Activated T-cell treated with anti-CD3 and anti-CD28 coated beads, Interleukin-2, amount 50 U/mL, for 1 hour (primary cell): ENCODE data around the gene CD209.

ENCODE experiments used
- DNase-seq: peaks from one replicate; pipeline ENCODE4 v3.0.0-alpha.2; 2020

Gene CD209

DNA sequence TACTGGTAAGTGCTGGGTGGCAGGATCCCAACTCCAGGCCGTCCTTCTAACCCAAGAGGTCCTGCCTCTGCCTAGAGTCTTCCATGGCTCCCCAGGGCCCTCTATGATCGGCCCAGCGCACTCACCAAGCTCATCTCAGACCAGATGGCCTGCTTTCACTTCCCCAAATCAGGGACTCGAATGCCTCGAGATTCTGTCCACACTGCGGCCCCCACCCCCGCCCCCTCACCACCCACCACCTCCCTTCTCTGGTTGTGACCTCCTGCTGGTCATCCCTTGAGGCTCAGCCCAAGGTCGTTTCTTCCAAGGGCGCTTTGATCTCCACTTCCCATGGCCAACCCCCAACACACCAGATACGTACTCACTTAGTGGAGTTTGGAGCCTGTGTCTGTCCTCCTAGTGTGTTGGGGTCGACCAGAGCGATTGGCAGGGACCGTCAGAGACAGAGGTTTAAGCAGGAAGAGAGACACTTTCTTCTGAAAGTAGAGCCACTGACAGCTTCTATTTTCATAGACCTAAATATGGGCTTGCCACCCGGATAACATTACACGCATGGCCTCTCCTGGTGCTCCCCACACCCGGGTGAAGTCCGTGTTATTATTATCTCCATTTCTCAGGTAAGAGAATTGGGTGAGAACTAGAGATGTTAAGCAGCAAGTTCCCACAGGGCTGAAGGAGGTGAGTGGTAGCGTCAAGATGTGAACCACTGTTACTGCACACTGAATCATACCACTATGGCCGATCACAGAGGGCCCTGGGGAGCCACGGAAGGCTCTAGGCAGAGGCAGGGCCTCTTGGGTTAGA, 45.5 kb downstream of the CD209 start, which contains the start of gene FCER2:
Gene FCER2 (minus strand): TSS at position 478 of the 804 bp plus-strand sequence. CDS start 2,371 bp downstream, outside the sequence.
- no peak for DNase-seq

DNA sequence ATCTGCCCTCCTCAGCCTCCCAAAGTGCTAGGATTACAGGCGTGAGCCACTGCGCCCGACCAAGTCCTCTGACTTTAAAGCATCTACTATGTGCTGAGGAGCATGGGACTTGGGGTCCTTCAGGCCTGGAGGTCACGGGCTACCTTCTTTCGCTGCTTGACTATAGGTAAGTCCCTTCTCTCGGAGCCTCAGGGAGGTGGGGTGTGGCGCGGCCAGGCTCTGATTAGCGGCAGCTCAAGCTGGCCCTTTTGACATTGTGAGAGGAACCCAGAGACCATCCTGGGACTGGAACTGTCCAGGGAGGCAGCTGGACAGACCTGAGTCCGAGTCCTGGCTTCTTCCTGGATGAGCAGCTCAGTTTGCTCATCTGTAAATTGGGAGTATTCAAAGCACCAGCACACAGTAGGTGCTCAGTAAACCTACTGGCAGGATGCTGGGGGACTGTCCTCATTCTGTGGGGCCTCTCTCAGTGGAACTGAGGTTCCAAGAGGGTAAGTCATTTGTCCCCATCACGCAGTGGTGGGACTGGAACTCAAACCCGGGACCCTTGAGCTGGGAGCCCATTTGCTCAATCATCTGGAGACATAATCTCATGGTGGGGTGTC, 46.2 kb downstream of the CD209 start:
- DNase-seq = no peak

DNA sequence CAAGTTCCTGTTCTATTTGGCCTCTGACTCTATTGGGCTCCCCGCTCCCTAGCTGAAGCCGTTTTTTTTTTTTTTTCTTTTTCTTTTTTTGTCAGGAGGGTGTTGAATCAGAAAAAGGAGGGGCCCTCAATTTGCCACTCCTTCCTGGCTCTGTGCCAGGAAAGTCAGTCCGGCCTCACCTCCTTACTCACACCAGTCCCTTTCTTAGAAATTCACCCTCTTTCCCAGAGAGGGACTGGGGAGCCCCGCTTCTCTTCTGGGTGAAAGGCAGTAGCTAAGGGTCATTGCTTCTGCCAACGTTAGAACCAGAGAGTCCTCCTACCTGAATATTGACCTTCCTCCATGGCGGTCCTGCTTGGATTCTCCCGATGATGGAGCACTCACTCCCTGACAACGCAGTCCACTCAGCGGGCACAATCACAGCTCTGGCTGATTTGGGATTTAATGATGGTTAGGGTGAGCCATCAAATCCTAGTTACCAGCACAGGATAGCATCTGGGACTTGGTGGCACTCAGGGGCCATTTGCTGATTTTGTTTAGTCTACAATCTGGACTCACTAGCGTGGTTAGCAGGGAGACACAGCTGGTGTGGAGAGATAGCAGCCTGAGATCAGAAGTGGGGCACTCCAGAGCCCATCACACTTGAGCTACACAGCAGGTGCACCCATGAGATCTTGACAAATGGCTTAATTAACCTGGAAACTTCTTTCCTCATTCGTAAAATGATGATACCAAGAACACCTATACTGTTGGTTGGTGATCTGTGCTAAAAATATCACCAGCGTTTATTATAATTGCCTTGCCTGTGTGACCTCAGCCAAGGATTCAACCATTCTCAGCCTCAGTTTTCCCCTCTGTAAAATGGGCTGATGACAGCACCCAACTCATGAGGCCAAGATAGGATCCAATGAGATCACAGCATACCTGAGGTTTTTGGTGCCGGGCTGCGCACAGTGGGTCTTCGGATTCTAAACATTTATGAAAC, 47.6 kb downstream of the CD209 start:
- DNase-seq = no peak

DNA sequence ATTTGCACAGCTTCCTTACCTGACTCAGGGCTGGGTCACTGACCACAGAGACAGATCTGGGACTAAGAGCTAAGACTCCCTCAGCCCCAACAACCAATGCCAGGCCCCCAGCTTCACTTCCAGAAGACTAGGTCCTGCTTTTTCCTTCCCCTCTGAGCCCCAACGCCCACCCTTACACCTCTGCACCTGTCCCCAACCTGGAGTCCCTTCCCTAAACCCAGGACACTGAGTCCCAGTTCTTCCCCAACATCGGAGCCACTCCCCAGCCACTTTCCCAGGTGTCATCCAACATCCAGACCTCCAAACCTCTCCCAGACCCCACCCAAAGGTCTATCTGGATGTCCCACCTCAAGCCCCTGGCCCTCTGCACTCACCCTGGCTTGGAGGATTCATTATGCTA, 48.3 kb downstream of the CD209 start:
- no peak for DNase-seq

DNA sequence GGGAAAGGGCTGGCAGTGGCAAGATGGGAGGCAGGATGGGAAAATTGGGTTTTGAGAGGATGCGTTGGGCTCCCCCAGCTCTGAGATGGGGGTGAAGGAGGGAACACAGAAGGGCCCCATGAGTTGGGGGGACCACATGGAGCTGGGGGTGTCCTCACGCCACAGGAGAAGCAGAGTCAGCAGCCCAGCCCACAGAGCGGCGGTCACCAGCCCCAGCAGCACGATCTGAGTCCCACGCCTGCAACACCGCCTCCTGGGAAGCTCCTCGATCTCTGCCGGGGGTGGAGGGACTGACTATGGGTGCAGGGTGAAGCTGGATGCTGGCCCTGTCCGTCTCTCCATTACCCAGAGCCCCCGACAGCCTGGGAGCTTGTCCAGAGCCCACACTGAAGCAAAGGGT, 48.8 kb downstream of the CD209 start:
- DNase-seq = no peak

DNA sequence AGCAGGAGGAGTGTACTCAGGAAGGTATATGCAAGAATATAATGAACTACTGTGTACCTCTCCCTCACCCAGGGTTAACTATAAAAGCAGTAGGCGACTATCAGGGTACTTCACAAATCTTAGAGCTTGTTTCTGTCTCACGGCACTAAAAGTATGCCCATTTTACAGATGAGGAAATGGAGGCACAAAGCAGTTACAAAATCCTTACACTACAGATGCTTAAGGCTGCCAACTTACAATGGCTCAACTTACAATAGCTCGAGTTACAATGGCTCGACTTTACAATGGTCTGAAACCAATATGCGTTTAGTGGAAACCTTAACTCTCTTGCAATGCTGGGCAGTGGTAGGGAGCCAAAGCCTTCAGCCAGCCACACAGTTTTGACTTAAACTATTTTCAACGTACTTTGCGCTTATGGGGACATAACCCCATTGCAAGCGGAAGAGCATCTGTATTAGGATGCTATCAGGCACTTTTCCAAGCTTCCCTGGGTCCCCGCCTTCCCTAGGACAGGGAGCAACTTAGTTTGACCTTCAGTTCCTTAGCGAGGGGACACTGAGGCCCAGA, 49.5 kb downstream of the CD209 start:
- DNase-seq = no peak

DNA sequence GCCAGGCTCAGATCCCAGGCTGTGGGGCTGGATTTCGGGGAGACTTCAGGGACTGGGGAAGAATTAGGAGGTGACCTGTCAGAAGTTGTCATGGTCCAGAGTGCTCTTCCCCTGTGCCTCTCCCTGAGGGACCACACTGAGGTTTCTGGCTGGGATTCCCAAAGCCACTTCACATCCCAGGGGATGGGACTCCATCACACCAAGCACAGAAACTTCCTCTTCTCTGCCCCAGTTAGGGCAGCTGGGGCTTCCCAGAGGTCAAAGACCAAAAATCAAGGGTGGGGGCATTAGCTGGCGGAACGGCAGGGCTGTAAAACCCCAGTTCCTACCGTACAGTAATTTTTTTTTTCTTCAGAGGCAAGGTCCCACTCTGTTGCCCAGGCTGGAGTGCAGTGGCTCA, 52.8 kb downstream of the CD209 start:
- DNase-seq = no peak

DNA sequence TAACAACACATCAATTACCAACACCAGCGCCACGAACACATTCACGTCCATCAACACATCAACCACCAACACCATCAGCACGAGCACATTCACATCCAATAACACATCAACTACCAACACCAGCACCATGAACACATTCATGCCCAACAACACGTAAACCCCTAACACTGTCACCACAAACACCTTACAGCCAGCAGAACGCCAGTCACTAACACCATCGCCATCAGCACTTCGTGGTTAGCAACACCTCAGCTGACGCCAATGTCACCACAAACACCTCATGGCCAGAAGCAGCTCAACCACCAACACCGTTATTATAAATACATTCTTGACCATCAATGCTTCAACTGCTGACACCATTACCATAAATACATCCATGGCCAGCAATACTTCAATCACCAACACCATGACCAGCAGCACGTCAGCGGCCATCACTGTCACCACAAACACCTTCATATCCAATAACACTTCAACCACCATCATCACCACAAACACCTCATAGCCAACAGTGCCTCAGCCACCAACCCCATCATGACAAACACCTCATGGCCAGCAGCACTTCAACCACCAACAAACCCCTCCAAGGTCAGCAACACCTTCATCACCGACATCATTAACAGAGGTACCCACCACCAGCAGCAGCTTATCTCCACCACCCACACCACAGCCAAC, 54.8 kb downstream of the CD209 start:
- DNase-seq = no peak

DNA sequence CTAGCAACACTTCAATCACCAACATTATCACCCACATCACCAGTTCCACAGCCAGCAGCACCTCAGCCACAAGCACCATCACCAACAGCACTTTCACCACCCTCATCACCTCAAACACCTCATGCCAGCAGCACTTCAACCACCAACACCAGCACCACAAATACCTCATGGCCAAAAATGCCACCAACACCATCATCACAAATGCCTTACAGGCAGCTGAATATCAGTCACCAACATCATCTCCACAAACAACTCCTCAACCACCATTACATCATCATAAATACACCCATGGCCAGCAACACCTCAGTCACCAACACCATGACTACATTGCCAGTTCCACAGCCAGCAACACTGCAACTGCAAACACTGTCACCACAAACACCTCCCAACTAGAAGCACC, 55.8 kb downstream of the CD209 start:
- no peak for DNase-seq

DNA sequence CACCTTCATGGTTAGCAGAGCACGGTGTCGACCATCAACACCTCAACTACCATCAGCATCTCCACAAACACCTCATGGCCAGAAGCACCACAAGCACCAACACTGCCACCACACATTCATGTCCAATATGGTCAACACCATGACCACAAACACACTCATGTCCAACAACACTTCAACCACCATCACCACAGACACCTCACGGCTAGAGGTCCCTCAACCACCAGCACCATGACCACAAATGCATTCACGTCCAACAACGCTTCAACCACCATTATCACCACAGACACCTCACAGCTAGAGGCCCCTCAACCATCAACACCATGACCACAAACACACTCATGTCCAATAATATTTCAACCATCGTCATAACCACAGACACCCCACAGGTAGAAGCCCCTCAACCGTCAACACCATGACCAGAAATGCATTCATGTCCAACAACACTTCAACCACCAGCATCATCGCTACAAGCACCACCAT, 56.5 kb downstream of the CD209 start:
- DNase-seq = no peak
